UCSD-AML1 (cell line): ENCODE results near the gene MAPKBP1.

Source experiments
- DNase-seq: peaks from one replicate; lab custom pipeline; 2025; ENCODE audit not compliant: unreplicated experiment; lab: John Stamatoyannopoulos, UW

MAPKBP1 gene

GRCh38 chr15:41804916-41805666 is 30.8 kb downstream of the MAPKBP1 start:
- DNase-seq: no peak

GRCh38 chr15:41805711-41806110 is 31.4 kb downstream of the MAPKBP1 start:
- no peak for DNase-seq

GRCh38 chr15:41806291-41807181 is 32.3 kb downstream of the MAPKBP1 start:
- peak; percentile 51 for DNase-seq

- no peak for DNase-seq
Observed at GRCh38 chr15:41809121-41809520, 34.8 kb downstream of the MAPKBP1 start.

- DNase-seq: peak; percentile 43
Observed at GRCh38 chr15:41809526-41810220, 35.4 kb downstream of the MAPKBP1 start.

GRCh38 chr15:41810651-41811431 is 36.6 kb downstream of the MAPKBP1 start:
- no peak for DNase-seq

GRCh38 chr15:41811432-41812195 is 37.3 kb downstream of the MAPKBP1 start:
- peak; percentile 82 for DNase-seq

GRCh38 chr15:41812820-41813375 is 38.6 kb downstream of the MAPKBP1 start:
- no peak for DNase-seq

- no peak for DNase-seq
Observed at GRCh38 chr15:41813426-41813825, 39.1 kb downstream of the MAPKBP1 start.

GRCh38 chr15:41814534-41814933 is 40.2 kb downstream of the MAPKBP1 start:
- no peak for DNase-seq

GRCh38 chr15:41816788-41817187 is 42.5 kb downstream of the MAPKBP1 start:
- DNase-seq: no peak

- no peak for DNase-seq
Observed at GRCh38 chr15:41817327-41817726, 43.0 kb downstream of the MAPKBP1 start.

GRCh38 chr15:41817781-41818180 is 43.5 kb downstream of the MAPKBP1 start:
- no peak for DNase-seq

GRCh38 chr15:41819455-41820050 is 45.3 kb downstream of the MAPKBP1 start:
- no peak for DNase-seq

GRCh38 chr15:41820791-41821423 is 46.6 kb downstream of the MAPKBP1 start:
- no peak for DNase-seq

- DNase-seq: no peak
Observed at GRCh38 chr15:41821831-41822230, 47.5 kb downstream of the MAPKBP1 start.

- no peak for DNase-seq
Observed at GRCh38 chr15:41822471-41822870, 48.2 kb downstream of the MAPKBP1 start.

GRCh38 chr15:41822957-41823356 is 48.7 kb downstream of the MAPKBP1 start:
- DNase-seq: no peak

- no peak for DNase-seq
Observed at GRCh38 chr15:41823502-41823901, 49.2 kb downstream of the MAPKBP1 start.
